ENCODE data around the gene EXD1.
"Not testable (repeated sequence)": the region's sequence is repeated elsewhere in the genome, so short reads cannot be mapped to it uniquely, and the experiment has no call there.

EXD1 gene

DNA sequence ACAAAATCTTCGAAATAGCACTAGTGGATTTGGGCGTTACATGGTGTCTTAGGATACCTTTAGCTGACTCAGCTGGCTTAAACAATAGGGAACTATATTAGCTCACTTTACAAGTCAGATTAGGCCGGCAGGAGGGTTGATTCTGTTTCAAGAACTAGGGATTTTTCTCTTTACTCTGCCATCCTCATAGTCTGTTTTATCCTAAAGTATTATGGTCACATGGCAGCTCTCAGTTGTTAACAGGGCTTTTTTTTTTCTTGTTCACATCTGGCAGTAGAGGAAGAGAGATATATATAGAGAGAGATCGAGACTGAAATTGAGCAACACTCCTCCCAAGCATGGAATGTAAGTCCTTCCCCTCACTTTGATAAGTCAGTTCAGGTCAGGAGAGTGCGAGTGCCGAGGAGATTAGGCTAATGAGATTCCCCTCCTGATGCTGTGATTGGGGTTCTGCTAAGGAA, 33.4 kb upstream of the EXD1 start:
- no peak for TF ChIP-seq ZC3H10 (CRISPR knock-in tag; IDR thresholded peaks at IDR 0.05)
- TF ChIP-seq, protein P1, sequence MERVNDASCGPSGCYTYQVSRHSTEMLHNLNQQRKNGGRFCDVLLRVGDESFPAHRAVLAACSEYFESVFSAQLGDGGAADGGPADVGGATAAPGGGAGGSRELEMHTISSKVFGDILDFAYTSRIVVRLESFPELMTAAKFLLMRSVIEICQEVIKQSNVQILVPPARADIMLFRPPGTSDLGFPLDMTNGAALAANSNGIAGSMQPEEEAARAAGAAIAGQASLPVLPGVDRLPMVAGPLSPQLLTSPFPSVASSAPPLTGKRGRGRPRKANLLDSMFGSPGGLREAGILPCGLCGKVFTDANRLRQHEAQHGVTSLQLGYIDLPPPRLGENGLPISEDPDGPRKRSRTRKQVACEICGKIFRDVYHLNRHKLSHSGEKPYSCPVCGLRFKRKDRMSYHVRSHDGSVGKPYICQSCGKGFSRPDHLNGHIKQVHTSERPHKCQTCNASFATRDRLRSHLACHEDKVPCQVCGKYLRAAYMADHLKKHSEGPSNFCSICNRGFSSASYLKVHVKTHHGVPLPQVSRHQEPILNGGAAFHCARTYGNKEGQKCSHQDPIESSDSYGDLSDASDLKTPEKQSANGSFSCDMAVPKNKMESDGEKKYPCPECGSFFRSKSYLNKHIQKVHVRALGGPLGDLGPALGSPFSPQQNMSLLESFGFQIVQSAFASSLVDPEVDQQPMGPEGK (CRISPR knock-in tag; IDR thresholded peaks at IDR 0.05; ENCODE audit: borderline replicate concordance), result no peak
- no peak for TF ChIP-seq PPARA (CRISPR knock-in tag; IDR thresholded peaks at IDR 0.05; ENCODE audit: borderline replicate concordance)
- no peak for TF ChIP-seq ISL1 (CRISPR knock-in tag; IDR thresholded peaks at IDR 0.05)
- no peak for TF ChIP-seq ZNF70 (CRISPR knock-in tag; IDR thresholded peaks at IDR 0.05)
- TF ChIP-seq TCF4 (CRISPR knock-in tag; IDR thresholded peaks at IDR 0.05; ENCODE audit: borderline replicate concordance), result no peak
- ATAC-seq, result no peak

DNA sequence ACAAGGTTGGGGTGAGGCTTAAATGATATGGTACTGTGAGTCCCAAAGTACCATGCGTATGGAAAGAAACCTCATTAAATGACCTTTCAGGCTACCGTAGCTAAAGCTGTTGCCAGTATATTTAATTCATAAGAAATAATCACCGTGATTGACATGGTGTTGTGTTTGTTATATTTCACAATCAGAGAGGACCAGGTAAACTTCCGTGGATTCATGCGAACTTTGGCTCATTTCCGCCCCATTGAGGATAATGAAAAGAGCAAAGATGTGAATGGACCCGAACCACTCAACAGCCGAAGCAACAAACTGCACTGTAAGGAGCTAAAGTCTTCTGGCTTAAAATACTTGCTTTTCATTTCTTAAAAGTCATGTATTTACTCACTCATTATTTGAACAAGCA, 32.0 kb upstream of the EXD1 start:
- ATAC-seq, result no peak
- no peak for TF ChIP-seq POU6F1 (CRISPR knock-in tag; IDR thresholded peaks at IDR 0.05; ENCODE audit: borderline replicate concordance, low read depth)
- no peak for TF ChIP-seq ZC3H10 (CRISPR knock-in tag; IDR thresholded peaks at IDR 0.05)
- TF ChIP-seq, protein P1 (CRISPR knock-in tag; IDR thresholded peaks at IDR 0.05; ENCODE audit: borderline replicate concordance), result no peak

- not testable (repeated sequence) for ATAC-seq
These were observed 30.4 kb upstream of the EXD1 start for GRCh38 chr15:41260924-41261323.

DNA sequence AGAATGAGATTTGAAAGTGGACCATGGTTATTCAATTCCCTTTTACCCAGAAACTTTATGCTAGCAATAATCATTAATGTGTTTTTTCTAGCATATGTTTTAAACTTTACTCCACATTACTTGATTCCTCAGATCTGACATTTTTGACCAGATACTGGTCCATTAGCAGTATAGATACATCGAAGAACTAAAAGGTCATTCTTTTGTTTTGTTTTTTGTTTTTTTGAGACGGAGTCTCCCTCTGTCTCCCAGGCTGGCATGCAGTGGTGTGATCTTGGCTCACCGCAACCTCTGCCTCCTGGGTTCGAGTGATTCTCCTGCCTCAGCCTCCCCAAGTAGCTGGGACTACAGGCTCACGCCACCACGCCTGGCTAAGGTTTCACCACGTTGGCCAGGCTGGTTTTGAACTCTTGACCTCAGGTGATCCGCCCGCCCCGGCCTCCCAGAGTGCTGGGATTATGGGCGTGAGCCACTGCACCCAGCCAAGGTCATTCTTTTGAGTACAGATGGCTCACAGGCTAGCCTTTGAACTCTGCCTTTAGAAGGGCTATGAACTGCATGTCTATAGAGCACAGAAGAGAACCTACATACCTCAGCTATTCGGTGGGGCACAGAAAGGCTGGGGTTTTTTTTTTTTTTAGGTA, 29.1 kb upstream of the EXD1 start:
- TF ChIP-seq TCF4 (CRISPR knock-in tag; IDR thresholded peaks at IDR 0.05; ENCODE audit: borderline replicate concordance) (no peak), ESRRG (CRISPR knock-in tag; IDR thresholded peaks at IDR 0.05) (no peak), RARB (CRISPR knock-in tag; IDR thresholded peaks at IDR 0.05) (no peak), ZNF8 (CRISPR knock-in tag; IDR thresholded peaks at IDR 0.05) (no peak), ZFP30 (CRISPR knock-in tag; IDR thresholded peaks at IDR 0.05) (no peak), BACH2 (CRISPR knock-in tag; IDR thresholded peaks at IDR 0.05; ENCODE audit: borderline replicate concordance) (no peak), TSHZ2 (CRISPR knock-in tag; IDR thresholded peaks at IDR 0.05) (no peak), GLIS3 (CRISPR knock-in tag; IDR thresholded peaks at IDR 0.05) (no peak), CSDC2 (CRISPR knock-in tag; IDR thresholded peaks at IDR 0.05) (no peak), ZFP3 (CRISPR knock-in tag; IDR thresholded peaks at IDR 0.05) (no peak), TOX (CRISPR knock-in tag; IDR thresholded peaks at IDR 0.05; ENCODE audit: borderline replicate concordance) (no peak), PPARA (CRISPR knock-in tag; IDR thresholded peaks at IDR 0.05; ENCODE audit: borderline replicate concordance) (no peak), CSRNP3 (CRISPR knock-in tag; IDR thresholded peaks at IDR 0.05) (no peak), ZNF70 (CRISPR knock-in tag; IDR thresholded peaks at IDR 0.05) (no peak), ARNTL (CRISPR knock-in tag; IDR thresholded peaks at IDR 0.05; ENCODE audit: borderline replicate concordance, low read depth) (no peak)
- TF ChIP-seq, protein P1 (CRISPR knock-in tag; IDR thresholded peaks at IDR 0.05; ENCODE audit: borderline replicate concordance), result no peak
- TF ChIP-seq, protein P2, sequence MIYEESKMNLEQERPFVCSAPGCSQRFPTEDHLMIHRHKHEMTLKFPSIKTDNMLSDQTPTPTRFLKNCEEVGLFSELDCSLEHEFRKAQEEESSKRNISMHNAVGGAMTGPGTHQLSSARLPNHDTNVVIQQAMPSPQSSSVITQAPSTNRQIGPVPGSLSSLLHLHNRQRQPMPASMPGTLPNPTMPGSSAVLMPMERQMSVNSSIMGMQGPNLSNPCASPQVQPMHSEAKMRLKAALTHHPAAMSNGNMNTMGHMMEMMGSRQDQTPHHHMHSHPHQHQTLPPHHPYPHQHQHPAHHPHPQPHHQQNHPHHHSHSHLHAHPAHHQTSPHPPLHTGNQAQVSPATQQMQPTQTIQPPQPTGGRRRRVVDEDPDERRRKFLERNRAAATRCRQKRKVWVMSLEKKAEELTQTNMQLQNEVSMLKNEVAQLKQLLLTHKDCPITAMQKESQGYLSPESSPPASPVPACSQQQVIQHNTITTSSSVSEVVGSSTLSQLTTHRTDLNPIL (CRISPR knock-in tag; IDR thresholded peaks at IDR 0.05; ENCODE audit: low read depth), result no peak
- ATAC-seq, result no peak
